Ectodermal cell (in vitro differentiated cells): ENCODE measurements around the gene ITIH1.

Experiments
- H3K27ac ChIP-seq: 2 replicates; pipeline ENCODE4 v1.7.0; 2013; ENCODE audit warnings: mild to moderate bottlenecking, low read depth, low read length; ENCODE audit not compliant: insufficient read depth, poor library complexity, severe bottlenecking
- H3K27me3 ChIP-seq: 2 replicates; pipeline ENCODE4 v1.7.0; 2013; ENCODE audit warnings: mild to moderate bottlenecking, low read length; ENCODE audit not compliant: insufficient read depth, control insufficient read depth, poor library complexity, severe bottlenecking
- H3K36me3 ChIP-seq: one replicate; pipeline ENCODE4 v1.7.0; 2013; ENCODE audit warnings: low read length; ENCODE audit not compliant: control insufficient read depth, insufficient read depth
- H3K4me1 ChIP-seq: one replicate; pipeline ENCODE4 v1.7.0; 2013; ENCODE audit warnings: low read length; ENCODE audit not compliant: control insufficient read depth, insufficient read depth
- H3K4me3 ChIP-seq: 2 replicates; pipeline ENCODE4 v1.7.0; 2013; ENCODE audit warnings: low read depth, low read length, control low read depth; ENCODE audit not compliant: insufficient read depth
- H3K9me3 ChIP-seq: 2 replicates; pipeline ENCODE4 v1.7.0; 2013; ENCODE audit warnings: mild to moderate bottlenecking, low read length, moderate library complexity; ENCODE audit not compliant: control insufficient read depth
- WGBS, 2 experiments: methylation state at CpG; one replicate each; pipeline ENCODE4 v1.1.7; 2013; ENCODE audit warnings: missing lambda C conversion rate in 2 of 2; 5-methylcytosine and 5-hydroxymethylcytosine counted together

Gene ITIH1

GRCh38 chr3:52798376-52798977 lies 21.1 kb downstream of the ITIH1 start:
- Histone ChIP-seq H3K4me1 (peaks cover 13% of the 10 kb centered on the region), H3K27ac (no peak overlapping the region), H3K9me3 (no peaks in the 10 kb centered on the region), H3K4me3 (no peak overlapping the region), H3K36me3 (no peaks in the 10 kb centered on the region), H3K27me3 (no peaks in the 10 kb centered on the region)
- WGBS, 2 experiments, result 92 to 94% methylated on average over 10 of the region's 10 CpGs

- H3K27me3 ChIP-seq, result no peaks in the 10 kb centered on the region
- peaks cover 8% of the 10 kb centered on the region for H3K4me1 ChIP-seq
- H3K4me3 ChIP-seq, result no peak overlapping the region
- no peak overlapping the region for H3K27ac ChIP-seq
- H3K9me3 ChIP-seq, result no peaks in the 10 kb centered on the region
- WGBS, 2 experiments, result 66% methylated on average over 14 of the region's 14 CpGs
- no peaks in the 10 kb centered on the region for H3K36me3 ChIP-seq
These were observed 21.6 kb downstream of the ITIH1 start for GRCh38 chr3:52798978-52799476.

DNA sequence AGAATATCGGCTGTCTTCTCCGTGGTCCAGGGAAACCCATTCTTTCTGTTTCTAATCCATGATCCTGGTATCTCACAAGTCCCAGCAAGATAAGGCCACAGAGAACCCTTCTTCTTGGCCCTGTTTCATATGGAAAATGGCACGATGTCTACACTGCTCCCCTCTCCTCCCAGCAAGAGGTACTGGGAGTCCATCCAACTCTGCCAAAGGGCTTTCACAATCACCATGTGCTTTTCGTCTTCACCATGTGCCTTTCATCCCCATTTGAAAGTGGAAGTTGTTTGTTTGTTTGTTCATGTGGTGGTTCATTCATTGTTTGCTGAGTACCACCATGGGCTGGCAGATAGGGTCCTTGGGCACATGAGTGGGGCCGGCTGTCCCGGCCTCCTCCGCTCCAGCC lies 22.7 kb downstream of the ITIH1 start:
- no peaks in the 10 kb centered on the region for H3K9me3 ChIP-seq
- H3K36me3 ChIP-seq, result no peaks in the 10 kb centered on the region
- WGBS, 2 experiments, result 94% methylated on average over 7 of the region's 7 CpGs
- no peak overlapping the region for H3K4me3 ChIP-seq
- no peak overlapping the region for H3K27ac ChIP-seq
- H3K4me1 ChIP-seq, result no peaks in the 10 kb centered on the region
- no peaks in the 10 kb centered on the region for H3K27me3 ChIP-seq

DNA sequence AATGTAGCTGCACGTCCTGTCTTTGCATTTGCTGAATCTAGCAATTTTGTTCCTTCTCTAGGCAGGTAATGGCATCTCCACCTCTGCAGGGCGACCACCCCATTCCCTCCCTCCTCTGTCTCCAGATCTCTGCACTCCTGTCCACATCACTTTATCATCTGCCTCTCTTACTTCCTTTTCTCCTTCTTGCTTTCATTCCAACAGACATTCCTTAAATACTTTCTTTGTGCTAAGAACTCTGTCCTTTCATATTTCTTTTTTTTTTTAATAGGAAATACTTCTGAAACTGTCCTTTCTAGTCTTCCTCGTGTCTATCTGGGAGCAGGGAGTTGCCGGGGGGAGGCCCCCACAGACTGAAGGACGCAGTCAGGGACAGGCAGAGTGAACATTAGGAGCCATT lies 24.4 kb downstream of the ITIH1 start:
- WGBS, 2 experiments, result 91 to 95% methylated on average over 5 of the region's 5 CpGs
- Histone ChIP-seq H3K4me1 (peaks cover 3% of the 10 kb centered on the region), H3K9me3 (no peaks in the 10 kb centered on the region), H3K27ac (no peak overlapping the region), H3K36me3 (no peaks in the 10 kb centered on the region), H3K4me3 (no peak overlapping the region), H3K27me3 (no peaks in the 10 kb centered on the region)

GRCh38 chr3:52805270-52806039 lies 28.1 kb downstream of the ITIH1 start:
- H3K9me3 ChIP-seq, result no peaks in the 10 kb centered on the region
- H3K36me3 ChIP-seq, result no peaks in the 10 kb centered on the region
- no peaks in the 10 kb centered on the region for H3K27me3 ChIP-seq
- peaks cover 3% of the 10 kb centered on the region for H3K4me1 ChIP-seq
- WGBS, 2 experiments, result 84 to 89% methylated on average over 19 of the region's 19 CpGs
- no peak overlapping the region for H3K27ac ChIP-seq
- H3K4me3 ChIP-seq, result no peak overlapping the region

GRCh38 chr3:52809149-52809548 lies 31.8 kb downstream of the ITIH1 start:
- Histone ChIP-seq H3K36me3 (no peaks in the 10 kb centered on the region), H3K4me3 (no peak overlapping the region), H3K27ac (no peak overlapping the region), H3K4me1 (peaks cover 3% of the 10 kb centered on the region), H3K27me3 (no peaks in the 10 kb centered on the region), H3K9me3 (no peaks in the 10 kb centered on the region)
- WGBS, 2 experiments, result 81 to 82% methylated on average over 2 of the region's 2 CpGs

- Histone ChIP-seq H3K4me3 (no peak overlapping the region), H3K27me3 (no peaks in the 10 kb centered on the region), H3K36me3 (no peaks in the 10 kb centered on the region), H3K4me1 (peaks cover 3% of the 10 kb centered on the region), H3K9me3 (no peaks in the 10 kb centered on the region), H3K27ac (no peak overlapping the region)
- 89% methylated on average over 7 of the region's 7 CpGs for WGBS, 2 experiments
These were observed 32.4 kb downstream of the ITIH1 start for GRCh38 chr3:52809662-52810377.

GRCh38 chr3:52810923-52811322 lies 33.5 kb downstream of the ITIH1 start:
- H3K36me3 ChIP-seq, result no peaks in the 10 kb centered on the region
- H3K9me3 ChIP-seq, result no peaks in the 10 kb centered on the region
- WGBS, 2 experiments, result 93% methylated on average over 11 of the region's 11 CpGs
- H3K27me3 ChIP-seq, result no peaks in the 10 kb centered on the region
- H3K4me3 ChIP-seq, result no peak overlapping the region
- H3K27ac ChIP-seq, result no peak overlapping the region
- no peaks in the 10 kb centered on the region for H3K4me1 ChIP-seq

GRCh38 chr3:52811452-52812011 lies 34.1 kb downstream of the ITIH1 start:
- H3K4me1 ChIP-seq, result no peaks in the 10 kb centered on the region
- 88 to 91% methylated on average over 7 of the region's 7 CpGs for WGBS, 2 experiments
- H3K4me3 ChIP-seq, result no peak overlapping the region
- no peaks in the 10 kb centered on the region for H3K9me3 ChIP-seq
- no peaks in the 10 kb centered on the region for H3K36me3 ChIP-seq
- H3K27ac ChIP-seq, result no peak overlapping the region
- no peaks in the 10 kb centered on the region for H3K27me3 ChIP-seq

GRCh38 chr3:52813810-52814209 lies 36.4 kb downstream of the ITIH1 start:
- H3K27ac ChIP-seq, result no peak overlapping the region
- H3K27me3 ChIP-seq, result no peaks in the 10 kb centered on the region
- 89 to 90% methylated on average over 8 of the region's 8 CpGs for WGBS, 2 experiments
- no peaks in the 10 kb centered on the region for H3K36me3 ChIP-seq
- H3K9me3 ChIP-seq, result no peaks in the 10 kb centered on the region
- no peak overlapping the region for H3K4me3 ChIP-seq
- H3K4me1 ChIP-seq, result peaks cover 1% of the 10 kb centered on the region
